Measurements from ENCODE around the gene RUSC1.

- no peak for TF ChIP-seq CTCF (IDR thresholded peaks at IDR 0.05)
- TF ChIP-seq POLR2A (IDR thresholded peaks at IDR 0.05) = no peak
Observed at GRCh38 chr1:155321639-155322503, 1.2 kb downstream of the RUSC1 start.
